Stomach (tissue), 9 donors: ENCODE measurements around the gene GDPGP1. TPM values are rescaled to one million over a fixed set of nuclear protein-coding genes. Genes with fewer than 3 reads are reported as not detected.
A peak's percentile ranks its signal among the peaks of the same experiment; 100 is the strongest.

ENCODE experiments used
- DNase-seq, 2 donors: peaks; one replicate each; pipeline versions ENCODE4 v3.0.0 to v3.0.0-alpha.2; 2013 to 2019
- H3K27ac ChIP-seq, 5 donors: fragments of 200-600 bp in 4 of 5; sonication (generic) in 4 of 5; one replicate each; pipeline ENCODE4 v1.5.1; 2013 to 2019; ENCODE audit warnings: mild to moderate bottlenecking in 1 of 5, moderate library complexity in 1 of 5
- H3K27me3 ChIP-seq, 3 donors: fragments of 200-600 bp; sonication (generic); one replicate each; pipeline ENCODE4 v1.5.1; 2017 to 2019; ENCODE audit warnings: mixed run types in 1 of 3
- H3K36me3 ChIP-seq, 4 donors: fragments of 200-600 bp; sonication (generic); 1 replicate in 3 of 4; 2 replicates in 1 of 4; pipeline ENCODE4 v1.5.1; 2016 to 2019
- H3K4me1 ChIP-seq, 4 donors: fragments of 200-600 bp; sonication (generic); one replicate each; pipeline ENCODE4 v1.5.1; 2016 to 2019
- H3K4me3 ChIP-seq, 4 donors: fragments of 200-600 bp; sonication (generic) in 3 of 4; one replicate each; pipeline ENCODE4 v1.5.1; 2016 to 2019; ENCODE audit warnings: mild to moderate bottlenecking in 1 of 4
- H3K9me3 ChIP-seq, 4 donors: fragments of 200-600 bp; sonication (generic); one replicate each; pipeline ENCODE4 v1.5.1; 2016 to 2019
- CTCF ChIP-seq, 7 experiments: fragments of 450-650 bp in 4 of 7; fragments of 200-600 bp in 3 of 7; sonication (generic) in 3 of 7; IDR thresholded peaks; one replicate each; pipeline ENCODE4 v1.5.1; 2016 to 2019; ENCODE audit warnings: antibody characterized with exemption in 7 of 7, control low read depth in 2 of 7, mild to moderate bottlenecking in 1 of 7
- EP300 ChIP-seq: sonication (generic); formaldehyde crosslinking; IDR thresholded peaks from one replicate; pipeline ENCODE4 v1.6.1; 2017; ENCODE audit warnings: antibody characterized with exemption
- POLR2A ChIP-seq, 4 donors: fragments of 450-650 bp; IDR thresholded peaks; one replicate each; pipeline ENCODE4 v1.6.1; 2016; ENCODE audit warnings: antibody characterized with exemption in 4 of 4, control low read depth in 2 of 4, mild to moderate bottlenecking in 1 of 4, moderate library complexity in 1 of 4
- POLR2AphosphoS5 ChIP-seq, 3 donors: sonication (generic); formaldehyde crosslinking; IDR thresholded peaks; one replicate each; pipeline ENCODE4 v1.6.1; 2016; ENCODE audit warnings: antibody characterized with exemption in 3 of 3
- WGBS, 5 donors: extraction: QIAGEN DNeasy Blood & Tissue Kit in 3 of 5; methylation state at CpG; one replicate each; pipeline versions ENCODE4 v1.1.5 to v1.1.7; 2013 to 2018; 5-methylcytosine and 5-hydroxymethylcytosine counted together
- intact Hi-C: fragments of 100-400 bp; cut with DNase I; formaldehyde crosslinking; loops from one replicate; pipeline ENCODE4 v1.15.1; 2023; ENCODE audit warnings: low total_unique reads
- polyA plus RNA-seq, 3 donors: library from polyadenylated mRNA; stranded (reverse); fragments of 200-250 nt; gene quantifications; one replicate each; pipeline ENCODE4 v1.2.3, GENCODE V29; 2013
- total RNA-seq, 5 donors: library from RNA; depleted of rRNA; stranded (reverse); fragments of >200 nt; gene quantifications; one replicate each; pipeline versions ENCODE4 v1.1.0 to v1.2.3, GENCODE V29; 2014 to 2016
- donor health status: healthy with polysubstance abuse.
- donor health status: Bipolar disorder and iron deficiency.
- donor health status: healthy.

GDPGP1 gene
- total and polyA plus RNA-seq, 8 donors: under 0.01 to 26.6 (median 3.2) TPM; not detected in 1

- DNase-seq: no peak
- H3K27me3 ChIP-seq: no peaks in the 10 kb centered on the region
- intact Hi-C loops: no loop called here
- H3K27ac ChIP-seq: no peak overlapping the region
- peaks cover 0 to 63% (median 32%) of the 10 kb centered on the region in 4 donors for H3K36me3 ChIP-seq
- peaks cover 46 to 81% (median 66%) of the 10 kb centered on the region in 4 donors for H3K4me1 ChIP-seq
- H3K4me3 ChIP-seq: no peak overlapping the region
- no peaks in the 10 kb centered on the region for H3K9me3 ChIP-seq
- TF ChIP-seq POLR2AphosphoS5 (IDR thresholded peaks at IDR 0.05) (no peak), POLR2A (IDR thresholded peaks at IDR 0.05) (no peak), CTCF (IDR thresholded peaks at IDR 0.05) (no peak), EP300 (no peak)
- 77 to 83% (median 78%) methylated on average over 6 of the region's 6 CpGs for WGBS, 5 donors
Observed at GRCh38 chr15:90208356-90208755, 25.7 kb upstream of the GDPGP1 start.

GRCh38 chr15:90209591-90209990, 24.4 kb upstream of the GDPGP1 start:
- Histone ChIP-seq H3K4me1 (peaks cover 42 to 81% (median 62%) of the 10 kb centered on the region in 4 donors), H3K9me3 (no peaks in the 10 kb centered on the region), H3K36me3 (peaks cover 0 to 53% (median 26%) of the 10 kb centered on the region in 4 donors), H3K27ac (peak overlapping the region in 4 of 5 donors; percentile 9 to 89 (median 86)), H3K27me3 (no peaks in the 10 kb centered on the region), H3K4me3 (no peak overlapping the region)
- DNase-seq: no peak
- intact Hi-C loops: no loop called here
- no peak for TF ChIP-seq CTCF (IDR thresholded peaks at IDR 0.05)
- TF ChIP-seq EP300: no peak
- TF ChIP-seq POLR2A (IDR thresholded peaks at IDR 0.05): no peak
- TF ChIP-seq POLR2AphosphoS5 (IDR thresholded peaks at IDR 0.05): no peak
- 66 to 83% (median 72%) methylated on average over 9 of the region's 9 CpGs for WGBS, 5 donors

DNA sequence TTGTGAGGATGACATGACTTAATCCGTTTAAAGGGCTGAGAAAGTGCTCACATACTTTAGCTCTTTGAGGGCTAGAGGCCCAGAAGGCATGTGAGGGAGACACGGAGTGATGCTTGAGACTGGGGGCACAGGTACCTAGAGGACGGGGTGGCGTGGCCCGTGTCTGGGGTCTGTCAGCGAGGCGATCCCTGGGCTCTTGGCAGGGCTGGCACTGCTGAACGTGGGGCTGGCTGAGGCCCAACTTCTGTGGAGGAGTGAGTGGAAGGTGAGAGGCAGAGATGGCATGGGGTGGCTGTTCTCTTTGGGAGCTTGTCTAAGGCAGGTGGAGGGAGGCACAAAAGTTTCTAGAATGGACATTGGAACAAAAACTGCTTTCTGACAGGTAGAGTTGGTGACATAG, 23.4 kb upstream of the GDPGP1 start:
- H3K27ac ChIP-seq: peak overlapping the region; percentile 83 to 89 (median 84)
- intact Hi-C loops: no loop called here
- no peaks in the 10 kb centered on the region for H3K27me3 ChIP-seq
- H3K36me3 ChIP-seq: peaks cover 0 to 44% (median 22%) of the 10 kb centered on the region in 4 donors
- peak in 1 of 2 donors; percentile 65 for DNase-seq
- H3K4me1 ChIP-seq: peaks cover 39 to 75% (median 58%) of the 10 kb centered on the region in 4 donors
- no peak overlapping the region for H3K4me3 ChIP-seq
- 41 to 58% (median 51%) methylated on average over 8 of the region's 8 CpGs for WGBS, 5 donors
- TF ChIP-seq CTCF (IDR thresholded peaks at IDR 0.05) (no peak), POLR2AphosphoS5 (IDR thresholded peaks at IDR 0.05) (no peak), POLR2A (IDR thresholded peaks at IDR 0.05) (no peak), EP300 (no peak)
- no peaks in the 10 kb centered on the region for H3K9me3 ChIP-seq

GRCh38 chr15:90211009-90211408, 23.0 kb upstream of the GDPGP1 start:
- Histone ChIP-seq H3K9me3 (no peaks in the 10 kb centered on the region), H3K27me3 (no peaks in the 10 kb centered on the region), H3K36me3 (peaks cover 0 to 43% (median 19%) of the 10 kb centered on the region in 4 donors), H3K27ac (peak overlapping the region; percentile 83 to 89 (median 84)), H3K4me3 (no peak overlapping the region), H3K4me1 (peaks cover 39 to 71% (median 56%) of the 10 kb centered on the region in 4 donors)
- TF ChIP-seq CTCF (IDR thresholded peaks at IDR 0.05) (no peak), POLR2AphosphoS5 (IDR thresholded peaks at IDR 0.05) (no peak)
- intact Hi-C loops: no loop called here
- no peak for DNase-seq
- WGBS, 5 donors: 79 to 82% (median 79%) methylated on average over 7 to 9 of the region's 9 CpGs
